ENCODE results near the gene MRPS25. TPM values are rescaled to one million over a fixed set of nuclear protein-coding genes. Genes with fewer than 3 reads are reported as not detected.

The MRPS25 gene
- total RNA-seq, 1 experiment from 2014 or later = 69.7 TPM

DNA sequence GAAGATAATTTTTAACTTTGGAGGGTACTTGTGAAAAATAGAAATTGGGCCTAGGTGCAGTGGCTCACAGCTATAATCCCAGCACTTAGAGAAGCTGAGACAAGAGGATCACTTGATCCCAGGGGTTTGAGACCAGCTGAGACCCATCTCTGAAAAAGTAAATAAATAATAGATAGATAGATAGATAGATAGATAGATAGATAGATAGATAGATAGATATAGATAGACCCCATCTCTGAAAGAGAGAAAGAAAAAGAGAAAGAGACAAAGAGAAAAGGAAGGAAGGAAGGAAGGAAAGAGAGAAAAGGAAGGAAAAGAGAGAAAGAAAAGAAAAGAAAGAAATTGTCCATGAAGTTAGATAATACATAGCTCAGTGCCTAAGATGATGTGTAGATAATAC, 35.5 kb downstream of the MRPS25 start:
- H3K27me3 Mint-ChIP-seq (ENCODE audit: low read depth) = no peaks in the 10 kb centered on the region; the same call in 1 of the 2 replicates
- H3K4me3 Mint-ChIP-seq = no peak overlapping the region
- TF ChIP-seq, protein P1, sequence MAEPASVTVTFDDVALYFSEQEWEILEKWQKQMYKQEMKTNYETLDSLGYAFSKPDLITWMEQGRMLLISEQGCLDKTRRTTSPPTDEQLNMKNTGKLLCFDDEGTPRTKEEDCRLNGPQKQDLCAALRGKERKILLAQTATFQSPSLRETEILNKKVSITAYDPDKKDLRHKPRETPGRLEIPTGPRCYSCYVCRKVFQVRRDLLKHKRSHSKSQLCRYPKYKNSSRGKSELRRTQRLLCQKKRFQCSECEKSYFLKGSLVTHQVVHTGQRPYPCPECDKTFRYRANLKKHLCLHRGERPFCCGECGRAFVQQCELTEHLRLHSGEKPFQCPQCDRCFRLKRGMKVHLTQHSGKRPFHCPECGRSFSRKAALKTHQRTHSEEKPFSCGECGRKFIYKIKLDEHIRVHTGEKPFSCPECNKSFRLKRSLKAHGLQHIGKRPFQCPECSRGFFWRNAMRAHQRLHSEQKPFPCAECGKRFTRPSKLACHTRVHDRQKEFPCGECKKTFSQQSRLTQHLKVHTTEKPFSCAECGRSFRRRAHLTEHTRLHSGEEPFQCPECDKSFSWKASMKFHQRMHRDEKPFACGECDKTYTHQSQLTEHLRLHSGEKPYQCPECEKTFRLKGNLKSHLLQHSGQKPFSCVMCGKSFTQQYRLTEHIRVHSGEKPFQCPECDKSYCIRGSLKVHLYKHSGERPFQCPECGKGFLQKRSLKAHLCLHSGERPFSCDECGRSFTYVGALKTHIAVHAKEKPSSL (CRISPR knock-in tag; conservative IDR thresholded peaks at IDR 0.05) = no peak
- TF ChIP-seq ATF1 (CRISPR knock-in tag; IDR thresholded peaks at IDR 0.05) = no peak
- ATAC-seq = no peak
- H3K9me3 Mint-ChIP-seq = no peaks in the 10 kb centered on the region
- H3K36me3 Mint-ChIP-seq = peaks cover 70% of the 10 kb centered on the region
- CTCF ChIA-PET = interaction anchor here (1.0 to 1.2 kb wide), 2 partner anchors 22 to 104 kb away, joined by 4 to 7 read pairs; no protein-coding TSS in a partner anchor
- no peak overlapping the region for H3K27ac Mint-ChIP-seq
- POLR2A ChIA-PET = no interaction called here
- no peak for DNase-seq (ENCODE audit: low spot score)
- peaks cover 7% of the 10 kb centered on the region for H3K4me1 Mint-ChIP-seq

DNA sequence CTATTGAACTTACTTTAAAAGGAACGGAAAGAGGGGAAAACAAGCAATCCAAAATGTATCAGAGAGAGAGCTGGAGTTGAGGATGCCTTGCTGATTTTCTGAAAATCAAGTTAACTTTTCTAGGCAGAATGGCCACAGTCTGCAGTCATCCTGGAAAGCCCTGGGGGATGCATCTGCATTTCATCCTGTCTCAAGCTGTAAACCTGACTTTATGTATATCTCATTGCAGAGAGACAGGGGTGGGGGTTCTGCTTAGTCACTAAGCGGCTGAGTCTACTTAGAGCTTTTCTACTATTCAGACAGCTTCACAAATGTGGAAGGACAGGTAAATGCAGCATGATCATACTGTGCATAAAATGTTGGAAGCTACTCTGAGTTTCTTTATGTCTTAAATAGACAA, 41.4 kb downstream of the MRPS25 start:
- POLR2A ChIA-PET = no interaction called here
- peaks cover 76% of the 10 kb centered on the region for H3K36me3 Mint-ChIP-seq
- no peaks in the 10 kb centered on the region for H3K27me3 Mint-ChIP-seq (ENCODE audit: low read depth)
- TF ChIP-seq ZNF671 (CRISPR knock-in tag; IDR thresholded peaks at IDR 0.05) (no peak), NR1H2 (CRISPR knock-in tag; IDR thresholded peaks at IDR 0.05) (no peak)
- CTCF ChIA-PET = interaction anchor here (1.2 to 1.8 kb wide), 2 partner anchors 28 to 97 kb away, joined by 4 read pairs; no protein-coding TSS in a partner anchor
- H3K27ac Mint-ChIP-seq = no peak overlapping the region
- DNase-seq (ENCODE audit: low spot score) (no peak), ATAC-seq (no peak)
- peaks cover 12% of the 10 kb centered on the region for H3K4me1 Mint-ChIP-seq
- H3K9me3 Mint-ChIP-seq = no peaks in the 10 kb centered on the region
- no peak overlapping the region for H3K4me3 Mint-ChIP-seq

DNA sequence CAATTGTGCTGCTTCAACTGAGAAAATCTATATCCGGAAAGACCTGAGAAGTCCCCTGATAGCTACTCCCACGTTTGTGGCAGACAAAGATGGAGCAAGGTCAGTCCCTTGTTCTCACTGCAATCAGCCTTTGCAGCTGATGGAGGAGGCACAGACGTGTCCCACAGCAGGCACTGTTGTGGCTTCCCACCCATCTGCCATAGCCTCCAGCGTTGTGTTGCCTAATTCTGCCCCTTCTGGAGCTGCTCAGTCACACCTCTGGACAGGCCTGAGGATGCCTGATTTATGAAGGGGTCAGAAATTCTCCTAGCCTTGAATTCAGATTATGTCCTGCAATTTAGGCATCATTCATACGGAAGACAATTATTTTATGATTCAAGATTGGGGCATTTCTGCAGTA, 41.9 kb downstream of the MRPS25 start:
- ATAC-seq = no peak
- Mint-ChIP-seq H3K4me3 (no peak overlapping the region), H3K27me3 (ENCODE audit: low read depth) (no peaks in the 10 kb centered on the region), H3K9me3 (no peaks in the 10 kb centered on the region), H3K4me1 (peaks cover 12% of the 10 kb centered on the region), H3K27ac (no peak overlapping the region), H3K36me3 (peaks cover 74% of the 10 kb centered on the region)
- no peak for DNase-seq (ENCODE audit: low spot score)
- ChIA-PET POLR2A (no interaction called here), CTCF (interaction anchor here (1.8 kb wide), 1 partner anchor 28 kb away, joined by 4 read pairs; no protein-coding TSS in a partner anchor)
- TF ChIP-seq, protein P2, sequence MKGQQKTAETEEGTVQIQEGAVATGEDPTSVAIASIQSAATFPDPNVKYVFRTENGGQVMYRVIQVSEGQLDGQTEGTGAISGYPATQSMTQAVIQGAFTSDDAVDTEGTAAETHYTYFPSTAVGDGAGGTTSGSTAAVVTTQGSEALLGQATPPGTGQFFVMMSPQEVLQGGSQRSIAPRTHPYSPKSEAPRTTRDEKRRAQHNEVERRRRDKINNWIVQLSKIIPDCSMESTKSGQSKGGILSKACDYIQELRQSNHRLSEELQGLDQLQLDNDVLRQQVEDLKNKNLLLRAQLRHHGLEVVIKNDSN (CRISPR knock-in tag; IDR thresholded peaks at IDR 0.05) = no peak
- TF ChIP-seq NR1H2 (CRISPR knock-in tag; IDR thresholded peaks at IDR 0.05) (no peak), ZNF138 (CRISPR knock-in tag; conservative IDR thresholded peaks at IDR 0.05) (no peak)

DNA sequence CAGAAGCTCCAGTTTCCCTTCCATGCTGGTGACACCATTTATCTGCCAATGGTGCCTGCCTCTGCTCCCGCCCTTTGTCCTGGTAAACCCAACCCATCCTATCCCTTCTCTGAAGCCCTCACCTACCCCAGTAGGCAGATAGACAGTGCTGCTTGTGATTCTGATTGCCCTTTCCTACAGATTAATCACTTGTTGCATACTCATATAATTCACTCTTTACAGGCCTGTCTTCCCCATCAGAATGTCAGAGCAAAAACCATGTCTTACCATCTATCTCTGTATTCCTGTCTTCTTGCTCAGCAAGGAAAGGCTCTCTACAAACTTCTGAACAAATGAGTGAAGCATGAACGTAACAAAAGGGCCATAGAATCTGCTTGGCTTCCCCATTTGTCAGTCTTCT, 47.9 kb downstream of the MRPS25 start:
- no peaks in the 10 kb centered on the region for H3K4me1 Mint-ChIP-seq
- peaks cover 85% of the 10 kb centered on the region for H3K36me3 Mint-ChIP-seq
- H3K9me3 Mint-ChIP-seq = no peaks in the 10 kb centered on the region
- no peak overlapping the region for H3K4me3 Mint-ChIP-seq
- H3K27ac Mint-ChIP-seq = no peak overlapping the region
- POLR2A ChIA-PET = no interaction called here
- CTCF ChIA-PET = no interaction called here
- DNase-seq (ENCODE audit: low spot score) (no peak), ATAC-seq (no peak)
- H3K27me3 Mint-ChIP-seq (ENCODE audit: low read depth) = no peaks in the 10 kb centered on the region
- TF ChIP-seq SP1 (CRISPR knock-in tag; conservative IDR thresholded peaks at IDR 0.05) (no peak), GRHL2 (CRISPR knock-in tag; IDR thresholded peaks at IDR 0.05; ENCODE audit: insufficient replicate concordance, severe bottlenecking) (no peak), GABPB1 (CRISPR knock-in tag; IDR thresholded peaks at IDR 0.05) (no peak), NR1H2 (CRISPR knock-in tag; IDR thresholded peaks at IDR 0.05) (no peak), CBFB (CRISPR knock-in tag; IDR thresholded peaks at IDR 0.05; ENCODE audit: low read depth) (no peak), TEAD4 (CRISPR knock-in tag; IDR thresholded peaks at IDR 0.05) (no peak), TP53 (CRISPR knock-in tag; IDR thresholded peaks at IDR 0.05) (no peak), CREM (CRISPR knock-in tag; IDR thresholded peaks at IDR 0.05) (no peak)
- TF ChIP-seq, protein P3, sequence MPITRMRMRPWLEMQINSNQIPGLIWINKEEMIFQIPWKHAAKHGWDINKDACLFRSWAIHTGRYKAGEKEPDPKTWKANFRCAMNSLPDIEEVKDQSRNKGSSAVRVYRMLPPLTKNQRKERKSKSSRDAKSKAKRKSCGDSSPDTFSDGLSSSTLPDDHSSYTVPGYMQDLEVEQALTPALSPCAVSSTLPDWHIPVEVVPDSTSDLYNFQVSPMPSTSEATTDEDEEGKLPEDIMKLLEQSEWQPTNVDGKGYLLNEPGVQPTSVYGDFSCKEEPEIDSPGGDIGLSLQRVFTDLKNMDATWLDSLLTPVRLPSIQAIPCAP (CRISPR knock-in tag; IDR thresholded peaks at IDR 0.05) = no peak
- TF ChIP-seq, protein P4, sequence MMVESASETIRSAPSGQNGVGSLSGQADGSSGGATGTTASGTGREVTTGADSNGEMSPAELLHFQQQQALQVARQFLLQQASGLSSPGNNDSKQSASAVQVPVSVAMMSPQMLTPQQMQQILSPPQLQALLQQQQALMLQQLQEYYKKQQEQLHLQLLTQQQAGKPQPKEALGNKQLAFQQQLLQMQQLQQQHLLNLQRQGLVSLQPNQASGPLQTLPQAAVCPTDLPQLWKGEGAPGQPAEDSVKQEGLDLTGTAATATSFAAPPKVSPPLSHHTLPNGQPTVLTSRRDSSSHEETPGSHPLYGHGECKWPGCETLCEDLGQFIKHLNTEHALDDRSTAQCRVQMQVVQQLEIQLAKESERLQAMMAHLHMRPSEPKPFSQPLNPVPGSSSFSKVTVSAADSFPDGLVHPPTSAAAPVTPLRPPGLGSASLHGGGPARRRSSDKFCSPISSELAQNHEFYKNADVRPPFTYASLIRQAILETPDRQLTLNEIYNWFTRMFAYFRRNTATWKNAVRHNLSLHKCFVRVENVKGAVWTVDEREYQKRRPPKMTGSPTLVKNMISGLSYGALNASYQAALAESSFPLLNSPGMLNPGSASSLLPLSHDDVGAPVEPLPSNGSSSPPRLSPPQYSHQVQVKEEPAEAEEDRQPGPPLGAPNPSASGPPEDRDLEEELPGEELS (CRISPR knock-in tag; IDR thresholded peaks at IDR 0.05) = no peak
- TF ChIP-seq, protein P5, sequence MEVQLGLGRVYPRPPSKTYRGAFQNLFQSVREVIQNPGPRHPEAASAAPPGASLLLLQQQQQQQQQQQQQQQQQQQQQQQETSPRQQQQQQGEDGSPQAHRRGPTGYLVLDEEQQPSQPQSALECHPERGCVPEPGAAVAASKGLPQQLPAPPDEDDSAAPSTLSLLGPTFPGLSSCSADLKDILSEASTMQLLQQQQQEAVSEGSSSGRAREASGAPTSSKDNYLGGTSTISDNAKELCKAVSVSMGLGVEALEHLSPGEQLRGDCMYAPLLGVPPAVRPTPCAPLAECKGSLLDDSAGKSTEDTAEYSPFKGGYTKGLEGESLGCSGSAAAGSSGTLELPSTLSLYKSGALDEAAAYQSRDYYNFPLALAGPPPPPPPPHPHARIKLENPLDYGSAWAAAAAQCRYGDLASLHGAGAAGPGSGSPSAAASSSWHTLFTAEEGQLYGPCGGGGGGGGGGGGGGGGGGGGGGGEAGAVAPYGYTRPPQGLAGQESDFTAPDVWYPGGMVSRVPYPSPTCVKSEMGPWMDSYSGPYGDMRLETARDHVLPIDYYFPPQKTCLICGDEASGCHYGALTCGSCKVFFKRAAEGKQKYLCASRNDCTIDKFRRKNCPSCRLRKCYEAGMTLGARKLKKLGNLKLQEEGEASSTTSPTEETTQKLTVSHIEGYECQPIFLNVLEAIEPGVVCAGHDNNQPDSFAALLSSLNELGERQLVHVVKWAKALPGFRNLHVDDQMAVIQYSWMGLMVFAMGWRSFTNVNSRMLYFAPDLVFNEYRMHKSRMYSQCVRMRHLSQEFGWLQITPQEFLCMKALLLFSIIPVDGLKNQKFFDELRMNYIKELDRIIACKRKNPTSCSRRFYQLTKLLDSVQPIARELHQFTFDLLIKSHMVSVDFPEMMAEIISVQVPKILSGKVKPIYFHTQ (CRISPR knock-in tag; IDR thresholded peaks at IDR 0.05) = no peak
